Epithelial cell of alveolus of lung (primary cell): ENCODE results near the gene TRIM43. TPM values are rescaled to one million over a fixed set of nuclear protein-coding genes. Genes with fewer than 3 reads are reported as not detected.

Experiments
- total RNA-seq: library from RNA; depleted of rRNA; stranded (reverse); fragments of >200 nt; gene quantifications from 2 replicates; pipeline ENCODE4 v1.2.1, GENCODE V29; 2015

The TRIM43 gene
- total RNA-seq, result not detected in 2 replicates

DNA sequence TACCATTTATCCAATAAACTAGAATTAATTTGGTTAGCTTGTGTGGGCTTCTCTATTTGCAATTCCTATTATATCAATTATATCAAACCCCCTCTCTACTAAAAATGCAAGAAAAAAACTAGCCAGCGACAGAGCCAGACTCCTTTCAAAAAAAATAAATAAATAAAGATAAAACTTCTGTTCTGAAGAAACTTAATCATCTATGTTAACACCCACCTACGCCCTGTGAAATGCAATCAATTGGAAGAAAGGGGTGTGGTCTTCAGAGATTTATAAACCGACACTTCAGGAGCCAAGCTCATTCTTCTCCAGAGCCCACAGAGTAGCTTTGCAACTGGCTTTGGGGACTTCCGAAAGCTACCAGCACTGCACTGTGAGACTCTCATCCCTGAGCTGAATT, at the start of gene TRIM43:
TSS of gene TRIM43 (plus strand) at position 301 of the 400 bp plus-strand sequence. CDS start 2,023 bp downstream, outside the sequence.

Other genes with a start within 250 kb of the TRIM43 start
- 17.4 and 23.9 TPM in 2 replicates for gene FAHD2A, start 189.3 kb upstream of the TRIM43 start, total RNA-seq
- not detected in 2 replicates for gene TRIM43B, start 107.2 kb upstream of the TRIM43 start, total RNA-seq